GM12878 (cell line): ENCODE data around the gene ECT2L. TPM values are rescaled to one million over a fixed set of nuclear protein-coding genes. Genes with fewer than 3 reads are reported as not detected.

Source experiments
- ATAC-seq: fragments of 200-7000 bp; cut with Tn5 transposase; 3 replicates; pipeline ENCODE4 v1.9.1; 2020; ENCODE audit warnings: mild to moderate bottlenecking, moderate library complexity
- BruUV-seq: library from RNA; stranded (reverse); fragments of 400-500 nt; replicated peaks from 2 replicates; lab custom pipeline; 2021; lab: Mats Ljungman, UMichigan
- CTCF ChIA-PET: fragments of 300-600 bp; sonication (Branson Sonifier 250); formaldehyde crosslinking; extraction: SDS; loops from one replicate; lab custom pipeline; 2021; ENCODE audit warnings: inconsistent platforms; lab: Yijun Ruan, JAX
- POLR2A ChIA-PET: fragments of 350-600 bp; formaldehyde crosslinking; extraction: SDS; loops from one replicate; lab custom pipeline; 2021; ENCODE audit warnings: inconsistent platforms; lab: Charles Lee
- RAD21 ChIA-PET: fragments of 300-600 bp; sonication (Branson Sonifier 250); formaldehyde crosslinking; loops from one replicate; lab custom pipeline; 2023; ENCODE audit warnings: antibody characterized with exemption; ENCODE audit not compliant: unreplicated experiment; lab: Charles Lee
- SMC1A ChIA-PET: fragments of 300-600 bp; sonication (Branson Sonifier 250); formaldehyde crosslinking; loops from one replicate; lab custom pipeline; 2023; ENCODE audit not compliant: unreplicated experiment, uncharacterized antibody; lab: Charles Lee
- DNase-seq: peaks from one replicate; pipeline ENCODE4 v3.0.0-alpha.2; 2011; ENCODE audit warnings: low read depth, low spot score
- FAIRE-seq: peaks from 3 replicates; lab custom pipeline; 2011; peaks lifted over from hg19 to GRCh38; lab: Jason Lieb, UNC
- H2AFZ ChIP-seq: 2 replicates; pipeline ENCODE4 v1.6.0; 2011; ENCODE audit warnings: low read depth, low read length, control low read depth; ENCODE audit not compliant: control insufficient read depth
- H3K27ac ChIP-seq: 2 replicates; pipeline ENCODE4 v1.5.1; 2011; ENCODE audit warnings: control low read depth; ENCODE audit not compliant: control insufficient read depth, insufficient read depth
- H3K27me3 ChIP-seq, 2 experiments: replicated peaks in 1 of 2; 2 replicates each; pipeline versions ENCODE4 v1.6.0 to v1.6.1; 2011; ENCODE audit warnings: low read length in 1 of 2; ENCODE audit not compliant: control insufficient read depth in 2 of 2, insufficient read depth in 2 of 2
- H3K36me3 ChIP-seq, 2 experiments: 2 replicates each; pipeline ENCODE4 v1.5.1; 2011; ENCODE audit warnings: low read length in 1 of 2; ENCODE audit not compliant: control insufficient read depth in 2 of 2, insufficient read depth in 2 of 2
- H3K4me1 ChIP-seq: 2 replicates; pipeline ENCODE4 v1.6.1; 2011; ENCODE audit warnings: mild to moderate bottlenecking, low read length, moderate library complexity, mixed read lengths; ENCODE audit not compliant: control insufficient read depth, insufficient read depth
- H3K4me2 ChIP-seq: 2 replicates; pipeline ENCODE4 v1.6.0; 2011; ENCODE audit warnings: control low read depth; ENCODE audit not compliant: control insufficient read depth, insufficient read depth
- H3K4me3 ChIP-seq: fragments of 200-600 bp; sonication (generic); 2 replicates; pipeline ENCODE4 v1.5.1; 2016
- H3K79me2 ChIP-seq: 2 replicates; pipeline ENCODE4 v1.6.0; 2011; ENCODE audit warnings: low read length; ENCODE audit not compliant: control insufficient read depth, insufficient read depth
- H3K9ac ChIP-seq: 2 replicates; pipeline ENCODE4 v1.8.0; 2011; ENCODE audit warnings: low read length, control low read depth, mixed read lengths; ENCODE audit not compliant: control insufficient read depth, insufficient read depth
- H3K9me3 ChIP-seq: replicated peaks from 3 replicates; pipeline ENCODE4 v1.5.1; 2011; ENCODE audit warnings: mild to moderate bottlenecking, low read length; ENCODE audit not compliant: control insufficient read depth, insufficient read depth
- H4K20me1 ChIP-seq: 2 replicates; pipeline ENCODE4 v1.6.0; 2011; ENCODE audit not compliant: control insufficient read depth, insufficient read depth
- BHLHE40 ChIP-seq, 2 experiments: fragments of 450-650 bp in 1 of 2; IDR thresholded peaks; 2 replicates each; pipeline ENCODE4 v1.6.1; 2011 to 2017; ENCODE audit warnings: low read depth in 2 of 2, borderline replicate concordance in 1 of 2, improper control_type of control experiment in 1 of 2, low read length in 1 of 2, mild to moderate bottlenecking in 1 of 2
- CREM ChIP-seq: IDR thresholded peaks from 2 replicates; pipeline ENCODE4 v1.6.1; 2014; ENCODE audit warnings: antibody characterized with exemption, low read depth
- DPF2 ChIP-seq: fragments of 450-650 bp; IDR thresholded peaks from 2 replicates; pipeline ENCODE4 v1.6.1; 2017; ENCODE audit warnings: mild to moderate bottlenecking
- HDGF ChIP-seq: fragments of 450-650 bp; IDR thresholded peaks from 2 replicates; pipeline ENCODE4 v1.6.1; 2016; ENCODE audit warnings: antibody characterized with exemption
- HSF1 ChIP-seq: fragments of 150-350 bp; IDR thresholded peaks from 2 replicates; pipeline ENCODE4 v1.6.1; 2014; ENCODE audit warnings: mild to moderate bottlenecking, low read depth, low read length
- MYC ChIP-seq: IDR thresholded peaks from 2 replicates; pipeline ENCODE4 v1.6.1; 2011; ENCODE audit warnings: mild to moderate bottlenecking, low read length, moderate library complexity, inconsistent platforms; ENCODE audit not compliant: insufficient read depth, insufficient replicate concordance, insufficient read length, severe bottlenecking
- NR2F1 ChIP-seq: fragments of 450-650 bp; conservative IDR thresholded peaks from 2 replicates; pipeline ENCODE4 v1.6.1; 2017; ENCODE audit warnings: mild to moderate bottlenecking
- PAX5 ChIP-seq: IDR thresholded peaks from 2 replicates; pipeline ENCODE4 v1.6.1; 2011; ENCODE audit warnings: low read depth, low read length, borderline replicate concordance
- POLR2AphosphoS2 ChIP-seq: IDR thresholded peaks from 2 replicates; pipeline ENCODE4 v1.6.1; 2011; ENCODE audit warnings: low read depth, mild to moderate bottlenecking, low read length, improper control_type of control experiment, moderate library complexity
- RB1 ChIP-seq: fragments of 450-650 bp; formaldehyde crosslinking; IDR thresholded peaks from 2 replicates; pipeline ENCODE4 v1.6.1; 2017; ENCODE audit warnings: mild to moderate bottlenecking, borderline replicate concordance
- STAT3 ChIP-seq: IDR thresholded peaks from 2 replicates; pipeline ENCODE4 v1.6.1; 2011; ENCODE audit warnings: low read depth, low read length, improper control_type of control experiment
- TCF12 ChIP-seq: IDR thresholded peaks from 2 replicates; pipeline ENCODE4 v1.6.1; 2011; ENCODE audit warnings: low read depth, mild to moderate bottlenecking, low read length
- WGBS: methylation state at CpG from one replicate; pipeline ENCODE4 v1.1.6; 2016; ENCODE audit warnings: low lambda C conversion rate; ENCODE audit not compliant: insufficient replicate concordance, insufficient coverage; ENCODE audit errors: missing lambda C conversion rate; 5-methylcytosine and 5-hydroxymethylcytosine counted together
- in situ Hi-C: fragments of 300-500 bp; cut with MboI; formaldehyde crosslinking; loops from 9 replicates; pipeline ENCODE4 v1.14.3; 2018; ENCODE audit warnings: mixed read lengths
- intact Hi-C: fragments of 100-400 bp; cut with micrococcal nuclease; formaldehyde crosslinking; loops from one replicate; pipeline ENCODE4 v1.14.2; 2022; ENCODE audit not compliant: unreplicated experiment
- polyA plus RNA-seq, 11 experiments: library from polyadenylated mRNA; depleted of rRNA in 4 of 11; unstranded in 6 of 11; stranded (reverse) in 5 of 11; fragments of >200 nt; fragmentation: Nextera tagmentation in 4 of 11; fragmentation: Illumina TruSeq in 1 of 11; extraction: Ambion mirVana in 4 of 11; extraction: Trizol in 1 of 11; gene quantifications; 1 replicate in 1 of 11; 2 replicates in 10 of 11; pipeline versions ENCODE4 v1.2.1 to v1.2.3, GENCODE V29; 2011 to 2016; ENCODE audit warnings: inconsistent platforms in 2 of 11, missing spikeins in 2 of 11, low read depth in 1 of 11
- total RNA-seq, 4 experiments: library from RNA; depleted of rRNA in 3 of 4; stranded (reverse); fragments of >200 nt in 3 of 4; fragmentation: Illumina TruSeq in 1 of 4; extraction: Trizol in 1 of 4; gene quantifications; 2 replicates each; pipeline versions ENCODE4 v1.2.1 to v1.2.3, GENCODE V29; 2013 to 2021

ECT2L gene
- total and polyA plus RNA-seq, 10 of the 15 experiments (the other 5 are each of a cell fraction or from before 2014, with no cell fraction given) = 0.05 to 0.09 TPM; not detected in 8

- BruUV-seq = no TSS peak
- ChIA-PET POLR2A (interaction anchor here (0.5 to 0.6 kb wide), 2 partner anchors 19 to 44 kb away, joined by 3 to 5 read pairs; no protein-coding TSS in a partner anchor), CTCF (interaction anchor here (2.2 kb wide), 1 partner anchor 32 kb away, joined by 5 read pairs; no protein-coding TSS in a partner anchor), SMC1A (interaction anchor here (0.6 to 1.2 kb wide), 2 partner anchors 8 to 12 kb away, joined by 3 to 4 read pairs; no protein-coding TSS in a partner anchor), RAD21 (no interaction called here)
- H3K9me3 ChIP-seq = no peaks in the 10 kb centered on the region
- H4K20me1 ChIP-seq = no peaks in the 10 kb centered on the region
- H2AFZ ChIP-seq = no peak overlapping the region
- no peaks in the 10 kb centered on the region for H3K79me2 ChIP-seq
- no peaks in the 10 kb centered on the region for H3K27me3 ChIP-seq
- no peaks in the 10 kb centered on the region for H3K36me3 ChIP-seq
- intact Hi-C loops = no loop called here
- no peak overlapping the region for H3K4me2 ChIP-seq
- no peak for DNase-seq
- FAIRE-seq = no peak
- in situ Hi-C loops = no loop called here
- no peak overlapping the region for H3K9ac ChIP-seq
- no peak for ATAC-seq
- no peaks in the 10 kb centered on the region for H3K4me1 ChIP-seq
- 61% methylated on average over 4 of the region's 4 CpGs for whole genome bisulfite sequencing
- H3K27ac ChIP-seq = no peak overlapping the region
- TF ChIP-seq RB1 (no peak), POLR2AphosphoS2 (no peak), STAT3 (no peak), TCF12 (no peak), DPF2 (no peak), NR2F1 (no peak), MYC (no peak)
- no peak overlapping the region for H3K4me3 ChIP-seq
Observed at GRCh38 chr6:138848461-138848860, 52.6 kb downstream of the ECT2L start.

GRCh38 chr6:138849791-138850190, 53.9 kb downstream of the ECT2L start:
- no peak for ATAC-seq
- in situ Hi-C loops = no loop called here
- no peak for TF ChIP-seq PAX5
- no peak for TF ChIP-seq MYC
- TF ChIP-seq CREM = no peak
- no peak for TF ChIP-seq BHLHE40 (IDR thresholded peaks at IDR 0.05; ENCODE audit: borderline replicate concordance in 1 of 2, low read depth in 2 of 2, low read length in 1 of 2)
- TF ChIP-seq HSF1 = no peak
- TF ChIP-seq HDGF = no peak

More at GRCh38 chr6:138849791-138850190, 53.9 kb downstream of the ECT2L start:
- Histone ChIP-seq H3K27me3 (no peaks in the 10 kb centered on the region), H3K9ac (no peak overlapping the region), H3K4me2 (no peak overlapping the region), H3K4me3 (no peak overlapping the region), H3K27ac (no peak overlapping the region), H3K36me3 (no peaks in the 10 kb centered on the region), H3K4me1 (no peaks in the 10 kb centered on the region), H4K20me1 (no peaks in the 10 kb centered on the region), H2AFZ (no peak overlapping the region), H3K9me3 (no peaks in the 10 kb centered on the region), H3K79me2 (no peaks in the 10 kb centered on the region)
- FAIRE-seq (no peak), DNase-seq (no peak)
- ChIA-PET RAD21 (no interaction called here), SMC1A (no interaction called here), CTCF (interaction anchor here (2.2 kb wide), 1 partner anchor 34 kb away, joined by 5 read pairs; no protein-coding TSS in a partner anchor), POLR2A (no interaction called here)
- intact Hi-C loops = no loop called here
- WGBS = 70% methylated on average over 6 of the region's 6 CpGs
- no TSS peak for BruUV-seq
